Skin epidermis (tissue), 12 donors: Measurements from ENCODE around the gene OR5B21.

Experiments
- H3K27ac ChIP-seq, 21 experiments: fragments of 200-600 bp; sonication (generic) in 11 of 21; one replicate each; pipeline ENCODE4 v1.5.0; 2020; ENCODE audit warnings: mild to moderate bottlenecking in 3 of 21, inconsistent platforms in 2 of 21, moderate library complexity in 2 of 21
- H3K4me3 ChIP-seq, 7 experiments: fragments of 200-600 bp; sonication (generic) in 2 of 7; one replicate each; pipeline ENCODE4 v1.5.0; 2020; ENCODE audit warnings: inconsistent platforms in 2 of 7, mild to moderate bottlenecking in 2 of 7, moderate library complexity in 1 of 7

The OR5B21 gene

GRCh38 chr11:58497951-58498350 is 10.0 kb downstream of the OR5B21 start:
- Histone ChIP-seq H3K27ac (peak overlapping the region in 1 of 21 experiments; percentile 59), H3K4me3 (no peak overlapping the region)

GRCh38 chr11:58495906-58496305 is 12.0 kb downstream of the OR5B21 start:
- Histone ChIP-seq H3K27ac (no peak overlapping the region), H3K4me3 (no peak overlapping the region)

GRCh38 chr11:58494101-58494500 is 13.8 kb downstream of the OR5B21 start:
- Histone ChIP-seq H3K27ac (no peak overlapping the region), H3K4me3 (no peak overlapping the region)

GRCh38 chr11:58493676-58494075 is 14.2 kb downstream of the OR5B21 start:
- no peak overlapping the region for H3K27ac ChIP-seq
- H3K4me3 ChIP-seq = no peak overlapping the region

- Histone ChIP-seq H3K27ac (no peak overlapping the region), H3K4me3 (no peak overlapping the region)
Observed at GRCh38 chr11:58490827-58491226, 17.1 kb downstream of the OR5B21 start.

- H3K4me3 ChIP-seq = no peak overlapping the region
- no peak overlapping the region for H3K27ac ChIP-seq
Observed at GRCh38 chr11:58487170-58487569, 20.7 kb downstream of the OR5B21 start.

GRCh38 chr11:58485961-58486360 is 21.9 kb downstream of the OR5B21 start:
- no peak overlapping the region for H3K27ac ChIP-seq
- no peak overlapping the region for H3K4me3 ChIP-seq

GRCh38 chr11:58471892-58472291 is 36.0 kb downstream of the OR5B21 start:
- Histone ChIP-seq H3K27ac (no peak overlapping the region), H3K4me3 (no peak overlapping the region)

- no peak overlapping the region for H3K4me3 ChIP-seq
- no peak overlapping the region for H3K27ac ChIP-seq
Observed at GRCh38 chr11:58466293-58466692, 41.6 kb downstream of the OR5B21 start.

- H3K4me3 ChIP-seq = no peak overlapping the region
- no peak overlapping the region for H3K27ac ChIP-seq
Observed at GRCh38 chr11:58465690-58466089, 42.2 kb downstream of the OR5B21 start.
